Measurements from ENCODE around the gene NTMT1.

Gene NTMT1

GRCh38 chr9:129637673-129638439 is 11.9 kb downstream of the NTMT1 start:
- no peak for DNase-seq

GRCh38 chr9:129639034-129639630 is 13.2 kb downstream of the NTMT1 start:
- no peak for DNase-seq

GRCh38 chr9:129639756-129640085 is 13.8 kb downstream of the NTMT1 start:
- DNase-seq: no peak

- no peak for DNase-seq
Observed at GRCh38 chr9:129640086-129640870, 14.3 kb downstream of the NTMT1 start.

GRCh38 chr9:129640871-129641749 is 15.1 kb downstream of the NTMT1 start:
- DNase-seq: no peak

GRCh38 chr9:129641750-129642585 is 16.0 kb downstream of the NTMT1 start, which contains the start of gene ASB6:
Gene ASB6 (minus strand): TSS chr9:129642151. CDS start chr9:129641999, 152 bp downstream.
- peak; percentile 84 to 95 (median 90) for DNase-seq

GRCh38 chr9:129643706-129644105 is 17.7 kb downstream of the NTMT1 start:
- DNase-seq: no peak

- DNase-seq: no peak
Observed at GRCh38 chr9:129644365-129644764, 18.4 kb downstream of the NTMT1 start.

- no peak for DNase-seq
Observed at GRCh38 chr9:129644902-129645301, 18.9 kb downstream of the NTMT1 start.

GRCh38 chr9:129646252-129646651 is 20.3 kb downstream of the NTMT1 start:
- DNase-seq: no peak

- DNase-seq: no peak
Observed at GRCh38 chr9:129646654-129647053, 20.7 kb downstream of the NTMT1 start.

- no peak for DNase-seq
Observed at GRCh38 chr9:129647635-129648034, 21.7 kb downstream of the NTMT1 start.

- no peak for DNase-seq
Observed at GRCh38 chr9:129648092-129648763, 22.3 kb downstream of the NTMT1 start.

GRCh38 chr9:129648764-129649115 is 22.8 kb downstream of the NTMT1 start:
- DNase-seq: no peak

GRCh38 chr9:129649726-129650679 is 24.0 kb downstream of the NTMT1 start:
- DNase-seq: no peak

- no peak for DNase-seq
Observed at GRCh38 chr9:129650680-129651235, 24.8 kb downstream of the NTMT1 start.

- no peak for DNase-seq
Observed at GRCh38 chr9:129653823-129654553, 28.0 kb downstream of the NTMT1 start.

- DNase-seq: no peak
Observed at GRCh38 chr9:129654554-129655040, 28.6 kb downstream of the NTMT1 start.

- DNase-seq: no peak
Observed at GRCh38 chr9:129655154-129655553, 29.2 kb downstream of the NTMT1 start.

All from T-helper 2 cell (primary cell).